B cell (primary cell): ENCODE data around the gene MTG2. TPM values are rescaled to one million over a fixed set of nuclear protein-coding genes. Genes with fewer than 3 reads are reported as not detected.

Experiments used
- ATAC-seq: fragments of 200-7000 bp; cut with Tn5 transposase; one replicate; pipeline ENCODE4 v1.10.0; 2021; ENCODE audit warnings: low read depth, mild to moderate bottlenecking, moderate number of reproducible peaks, moderate library complexity
- CTCF ChIA-PET: fragments of 350-600 bp; sonication (Branson Sonifier 250); formaldehyde crosslinking; loops from one replicate; lab custom pipeline; 2021; ENCODE audit warnings: antibody characterized with exemption, inconsistent platforms; lab: Charles Lee
- POLR2A ChIA-PET: fragments of 350-600 bp; sonication (Branson Sonifier 250); formaldehyde crosslinking; loops from one replicate; lab custom pipeline; 2021; ENCODE audit warnings: antibody characterized with exemption; lab: Charles Lee
- DNase-seq: peaks from one replicate; pipeline ENCODE4 v3.0.0; 2013
- H2AFZ ChIP-seq: 2 replicates; pipeline ENCODE4 v1.6.1; 2012; ENCODE audit warnings: mild to moderate bottlenecking, low read depth, low read length; ENCODE audit not compliant: insufficient read depth, poor library complexity, severe bottlenecking
- H3K27ac ChIP-seq, 2 donors: 1 replicate in 1 of 2; 2 replicates in 1 of 2; pipeline ENCODE4 v1.5.1; 2012 to 2013; ENCODE audit warnings: low read length in 2 of 2, mild to moderate bottlenecking in 2 of 2, moderate library complexity in 1 of 2
- H3K27me3 ChIP-seq, 4 experiments: fragments of 200-600 bp in 1 of 4; sonication (generic) in 1 of 4; replicated peaks in 1 of 4; 1 replicate in 2 of 4; 2 replicates in 2 of 4; pipeline versions ENCODE4 v1.6.1 to v1.7.0; 2013 to 2016; ENCODE audit warnings: low read length in 3 of 4, mild to moderate bottlenecking in 2 of 4, mixed read lengths in 1 of 4, moderate library complexity in 1 of 4; ENCODE audit not compliant: insufficient read depth in 4 of 4, control insufficient read depth in 3 of 4; ENCODE audit errors: control extremely low read depth in 1 of 4
- H3K36me3 ChIP-seq, 2 experiments: replicated peaks in 1 of 2; 1 replicate in 1 of 2; 2 replicates in 1 of 2; pipeline versions ENCODE4 v1.6.1 to v1.7.1; 2013; ENCODE audit warnings: low read length in 1 of 2; ENCODE audit not compliant: insufficient read depth in 2 of 2, control insufficient read depth in 1 of 2; ENCODE audit errors: control extremely low read depth in 1 of 2, extremely low read depth in 1 of 2
- H3K4me1 ChIP-seq, 2 donors: fragments of 200-600 bp in 1 of 2; sonication (generic) in 1 of 2; 1 replicate in 1 of 2; 2 replicates in 1 of 2; pipeline versions ENCODE4 v1.5.1 to v1.6.1; 2013 to 2017; ENCODE audit warnings: low read length in 2 of 2; ENCODE audit not compliant: control insufficient read depth in 2 of 2, insufficient read depth in 2 of 2
- H3K4me2 ChIP-seq: replicated peaks from 2 replicates; pipeline ENCODE3; 2012; ENCODE audit warnings: mild to moderate bottlenecking, low read depth, low read length; ENCODE audit not compliant: poor library complexity, severe bottlenecking
- H3K4me3 ChIP-seq, 5 experiments: fragments of 200-600 bp in 1 of 5; sonication (generic) in 1 of 5; 1 replicate in 3 of 5; 2 replicates in 2 of 5; pipeline versions ENCODE4 v1.5.1 to v1.7.0; 2011 to 2016; ENCODE audit warnings: low read length in 4 of 5, mild to moderate bottlenecking in 4 of 5, low read depth in 2 of 5, control low read depth in 1 of 5, moderate library complexity in 1 of 5; ENCODE audit not compliant: insufficient read depth in 1 of 5; ENCODE audit errors: control extremely low read depth in 1 of 5, extremely low read depth in 1 of 5
- H3K79me2 ChIP-seq: fragments of 200-600 bp; sonication (generic); one replicate; pipeline ENCODE4 v1.6.0; 2016; ENCODE audit warnings: low read length; ENCODE audit not compliant: control insufficient read depth, insufficient read depth
- H3K9ac ChIP-seq: fragments of 200-600 bp; sonication (generic); 2 replicates; pipeline ENCODE4 v1.6.1; 2017; ENCODE audit warnings: mild to moderate bottlenecking, low read length, moderate library complexity
- H3K9me3 ChIP-seq, 3 donors: one replicate each; pipeline versions ENCODE4 v1.6.1 to v1.7.1; 2013; ENCODE audit warnings: low read length in 2 of 3; ENCODE audit not compliant: control insufficient read depth in 2 of 3, insufficient read depth in 1 of 3; ENCODE audit errors: control extremely low read depth in 1 of 3
- H4K20me1 ChIP-seq: 2 replicates; pipeline ENCODE4 v1.6.0; 2012; ENCODE audit warnings: mild to moderate bottlenecking, low read length; ENCODE audit not compliant: insufficient read depth, control insufficient read depth, poor library complexity, severe bottlenecking
- H3K27ac Mint-ChIP-seq: one replicate; pipeline ENCODE4 v1.8.0; 2021; ENCODE audit warnings: mixed read lengths
- H3K27me3 Mint-ChIP-seq: one replicate; pipeline ENCODE4 v1.8.0; 2021; ENCODE audit warnings: mixed read lengths
- H3K4me1 Mint-ChIP-seq: one replicate; pipeline ENCODE4 v1.8.0; 2021; ENCODE audit warnings: mixed read lengths
- H3K4me3 Mint-ChIP-seq: one replicate; pipeline ENCODE4 v1.8.0; 2021; ENCODE audit warnings: mixed read lengths
- H3K9me3 Mint-ChIP-seq: one replicate; pipeline ENCODE4 v1.8.0; 2022; ENCODE audit warnings: mixed read lengths; ENCODE audit not compliant: insufficient read depth
- CTCF ChIP-seq: fragments of 200-600 bp; IDR thresholded peaks from one replicate; pipeline ENCODE4 v1.8.0; 2022; ENCODE audit warnings: antibody characterized with exemption, mild to moderate bottlenecking
- EZH2 ChIP-seq: IDR thresholded peaks from 2 replicates; pipeline ENCODE4 v1.6.1; 2012; ENCODE audit warnings: borderline replicate concordance, low read depth, mild to moderate bottlenecking, moderate library complexity, low read length; ENCODE audit not compliant: insufficient read depth, poor library complexity, severe bottlenecking
- WGBS: methylation state at CpG from one replicate; pipeline ENCODE4 v1.1.5; 2013; ENCODE audit warnings: missing lambda C conversion rate; ENCODE audit not compliant: insufficient coverage; 5-methylcytosine and 5-hydroxymethylcytosine counted together
- intact Hi-C: fragments of 100-400 bp; cut with micrococcal nuclease; formaldehyde crosslinking; loops from one replicate; pipeline ENCODE4 v1.10.0; 2022
- polyA plus RNA-seq: library from polyadenylated mRNA; depleted of rRNA; stranded (reverse); fragments of >200 nt; gene quantifications from 2 replicates; pipeline ENCODE4 v1.2.3, GENCODE V29; 2012
- total RNA-seq, 2 donors: library from RNA; stranded (reverse); fragments of 120-200 nt in 1 of 2; gene quantifications; 1 replicate in 1 of 2; 2 replicates in 1 of 2; pipeline versions ENCODE4 v1.2.3 to v1.2.4, GENCODE V29; 2013 to 2022

The MTG2 gene
- total and polyA plus RNA-seq, 2 donors (not counting 1 experiment from before 2014, with no cell fraction given), result 29.6 to 48.4 TPM

GRCh38 chr20:62198496-62198895 lies 15.7 kb downstream of the MTG2 start:
- Histone ChIP-seq H3K9me3 (no peaks in the 10 kb centered on the region), H3K4me1 (peaks cover 23 to 25% of the 10 kb centered on the region in 2 donors), H3K79me2 (peaks cover 3% of the 10 kb centered on the region), H2AFZ (no peak overlapping the region), H3K4me2 (no peak overlapping the region), H3K9ac (no peak overlapping the region), H3K36me3 (peaks cover 0 to 31% of the 10 kb centered on the region in 2 experiments), H4K20me1 (peaks cover 5% of the 10 kb centered on the region), H3K27me3 (no peaks in the 10 kb centered on the region), H3K4me3 (no peak overlapping the region), H3K27ac (no peak overlapping the region)
- ChIA-PET CTCF (no interaction called here), POLR2A (no interaction called here)
- intact Hi-C loops, result no loop called here
- H3K27me3 Mint-ChIP-seq, result no peaks in the 10 kb centered on the region
- H3K9me3 Mint-ChIP-seq, result no peaks in the 10 kb centered on the region
- no peak overlapping the region for H3K27ac Mint-ChIP-seq
- TF ChIP-seq EZH2 (no peak), CTCF (no peak)
- no peak overlapping the region for H3K4me3 Mint-ChIP-seq
- WGBS, result 97% methylated on average over 17 of the region's 17 CpGs
- ATAC-seq, result no peak
- DNase-seq, result no peak
- H3K4me1 Mint-ChIP-seq, result peaks cover 35% of the 10 kb centered on the region

GRCh38 chr20:62198931-62199330 lies 16.1 kb downstream of the MTG2 start:
- no peaks in the 10 kb centered on the region for H3K27me3 ChIP-seq
- Mint-ChIP-seq H3K4me3 (no peak overlapping the region), H3K4me1 (peaks cover 37% of the 10 kb centered on the region), H3K9me3 (no peaks in the 10 kb centered on the region), H3K27me3 (no peaks in the 10 kb centered on the region), H3K27ac (no peak overlapping the region)
- DNase-seq (no peak), ATAC-seq (no peak)
- peaks cover 3% of the 10 kb centered on the region for H3K79me2 ChIP-seq
- H3K27ac ChIP-seq, result no peak overlapping the region
- no peak for TF ChIP-seq EZH2
- TF ChIP-seq CTCF, result no peak
- ChIA-PET POLR2A (no interaction called here), CTCF (no interaction called here)
- H3K9ac ChIP-seq, result no peak overlapping the region
- H3K36me3 ChIP-seq, result peaks cover 0 to 29% of the 10 kb centered on the region in 2 experiments
- H4K20me1 ChIP-seq, result peaks cover 5% of the 10 kb centered on the region
- no peaks in the 10 kb centered on the region for H3K9me3 ChIP-seq
- intact Hi-C loops, result no loop called here
- WGBS, result 96% methylated on average over 7 of the region's 18 CpGs
- H3K4me2 ChIP-seq, result no peak overlapping the region
- no peak overlapping the region for H2AFZ ChIP-seq
- H3K4me1 ChIP-seq, result peaks cover 24 to 28% of the 10 kb centered on the region in 2 donors
- no peak overlapping the region for H3K4me3 ChIP-seq
